Activated CD8-positive, alpha-beta T cell treated with anti-CD3 and anti-CD28 coated beads, Interleukin-2, amount 10 ng/mL, durations not matched to agents 7 days and 5 days (primary cell): ENCODE measurements around the gene UQCRQ. TPM values are rescaled to one million over a fixed set of nuclear protein-coding genes. Genes with fewer than 3 reads are reported as not detected.

Experiments used
- ATAC-seq: fragments of 150-1000 bp; cut with Tn5 transposase; one replicate; pipeline ENCODE4 v1.10.0; 2021; ENCODE audit warnings: moderate library complexity
- CTCF ChIA-PET: fragments of 350-600 bp; sonication (Branson Sonifier 250); formaldehyde crosslinking; loops from one replicate; lab custom pipeline; 2021; ENCODE audit warnings: antibody characterized with exemption; lab: Charles Lee
- POLR2A ChIA-PET: fragments of 350-600 bp; sonication (Branson Sonifier 250); formaldehyde crosslinking; loops from one replicate; lab custom pipeline; 2021; ENCODE audit warnings: antibody characterized with exemption; lab: Charles Lee
- DNase-seq: peaks from one replicate; pipeline ENCODE4 v3.0.0-alpha.2; 2020
- H3K27ac Mint-ChIP-seq: one replicate; pipeline ENCODE4 v1.8.0; 2021; ENCODE audit warnings: mild to moderate bottlenecking, mixed read lengths
- H3K27me3 Mint-ChIP-seq: one replicate; pipeline ENCODE4 v1.8.0; 2021; ENCODE audit warnings: low read depth, mixed read lengths
- H3K36me3 Mint-ChIP-seq: one replicate; pipeline ENCODE4 v1.8.0; 2021; ENCODE audit warnings: low read depth, mixed read lengths
- H3K4me1 Mint-ChIP-seq: one replicate; pipeline ENCODE4 v1.8.0; 2021; ENCODE audit warnings: low read depth, mixed read lengths
- H3K4me3 Mint-ChIP-seq: one replicate; pipeline ENCODE4 v1.8.0; 2021; ENCODE audit warnings: mild to moderate bottlenecking, mixed read lengths
- H3K9me3 Mint-ChIP-seq: one replicate; pipeline ENCODE4 v1.8.0; 2022; ENCODE audit warnings: mixed read lengths; ENCODE audit not compliant: insufficient read depth
- total RNA-seq, 2 experiments: library from RNA; stranded (reverse); gene quantifications; one replicate each; pipeline ENCODE4 v1.2.3, GENCODE V29; 2021

UQCRQ gene
- total RNA-seq, 2 experiments from 2014 or later, result 381 to 396 TPM

DNA sequence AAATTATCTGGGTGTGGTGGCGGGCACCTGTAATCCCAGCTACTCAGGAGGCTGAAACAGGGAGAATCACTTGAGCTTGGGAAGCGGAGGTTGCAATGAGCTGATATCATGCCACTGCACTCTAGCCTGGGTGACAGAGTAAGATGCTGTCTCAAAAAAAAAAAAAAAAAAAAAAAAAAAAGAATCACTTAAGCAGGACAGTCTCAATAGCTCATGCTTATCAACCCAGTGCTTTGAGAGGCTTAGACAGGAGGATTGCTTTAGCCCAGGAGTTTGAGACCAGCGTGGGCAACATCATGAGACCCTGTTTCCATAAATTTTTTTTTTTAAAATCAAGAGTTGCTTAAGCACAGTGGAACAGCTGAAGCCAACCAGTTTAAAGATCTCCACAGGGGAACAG, 49.6 kb downstream of the UQCRQ start:
- ChIA-PET POLR2A (no interaction called here), CTCF (no interaction called here)
- Mint-ChIP-seq H3K27ac (no peak overlapping the region), H3K27me3 (no peaks in the 10 kb centered on the region), H3K9me3 (no peaks in the 10 kb centered on the region), H3K4me1 (peaks cover 3% of the 10 kb centered on the region), H3K4me3 (no peak overlapping the region), H3K36me3 (peaks cover 23% of the 10 kb centered on the region)
- DNase-seq, result no peak
- no peak for ATAC-seq

Other genes starting within 250 kb of the UQCRQ start
- gene IL13, start 208.5 kb upstream of the UQCRQ start, total RNA-seq, result 1 to 10 TPM; 1.4 to 1.6 TPM
- gene IL4, start 192.7 kb upstream of the UQCRQ start, total RNA-seq, result not detected
- 10 to 100 TPM; 14.0 to 15.7 TPM for gene KIF3A, start 129.1 kb upstream of the UQCRQ start, total RNA-seq
- 1 to 10 TPM; 8.3 to 9.5 TPM for gene CCNI2, start 119.2 kb upstream of the UQCRQ start, total RNA-seq
- 10 to 100 TPM; 35.1 to 35.3 TPM for gene SEPTIN8, start 89.4 kb upstream of the UQCRQ start, total RNA-seq
- not detected for gene SOWAHA, start 53.3 kb upstream of the UQCRQ start, total RNA-seq
- 1 to 10 TPM; 2.9 to 3.3 TPM for gene SHROOM1, start 36.0 kb upstream of the UQCRQ start, total RNA-seq
- under 1 TPM; 0.52 to 0.92 TPM for gene GDF9, start 173 bp upstream of the UQCRQ start, total RNA-seq
- 1 to 10 TPM; 3.4 to 3.7 TPM for gene LEAP2, start 7.0 kb downstream of the UQCRQ start, total RNA-seq
- 10 to 100 TPM; 27.2 to 30.3 TPM for gene AFF4, start 97.0 kb downstream of the UQCRQ start, total RNA-seq
- 10 to 100 TPM; 27.2 to 29.5 TPM for gene ZCCHC10, start 159.9 kb downstream of the UQCRQ start, total RNA-seq
- 100 to 1,000 TPM; 106 to 108 TPM for gene HSPA4, start 185.4 kb downstream of the UQCRQ start, total RNA-seq